WI38 (cell line): Measurements from ENCODE around the gene SERF2.

Experiments used
- H3K4me3 ChIP-seq: 2 replicates; pipeline ENCODE4 v1.5.1; 2011; ENCODE audit warnings: low read depth, mild to moderate bottlenecking, control low read depth, low read length
- TF ChIP-seq, protein P1 (sequence below): IDR thresholded peaks from 2 replicates; pipeline ENCODE4 v1.5.1; 2012; ENCODE audit warnings: low read depth, mild to moderate bottlenecking, control low read depth, low read length

SERF2 gene

DNA sequence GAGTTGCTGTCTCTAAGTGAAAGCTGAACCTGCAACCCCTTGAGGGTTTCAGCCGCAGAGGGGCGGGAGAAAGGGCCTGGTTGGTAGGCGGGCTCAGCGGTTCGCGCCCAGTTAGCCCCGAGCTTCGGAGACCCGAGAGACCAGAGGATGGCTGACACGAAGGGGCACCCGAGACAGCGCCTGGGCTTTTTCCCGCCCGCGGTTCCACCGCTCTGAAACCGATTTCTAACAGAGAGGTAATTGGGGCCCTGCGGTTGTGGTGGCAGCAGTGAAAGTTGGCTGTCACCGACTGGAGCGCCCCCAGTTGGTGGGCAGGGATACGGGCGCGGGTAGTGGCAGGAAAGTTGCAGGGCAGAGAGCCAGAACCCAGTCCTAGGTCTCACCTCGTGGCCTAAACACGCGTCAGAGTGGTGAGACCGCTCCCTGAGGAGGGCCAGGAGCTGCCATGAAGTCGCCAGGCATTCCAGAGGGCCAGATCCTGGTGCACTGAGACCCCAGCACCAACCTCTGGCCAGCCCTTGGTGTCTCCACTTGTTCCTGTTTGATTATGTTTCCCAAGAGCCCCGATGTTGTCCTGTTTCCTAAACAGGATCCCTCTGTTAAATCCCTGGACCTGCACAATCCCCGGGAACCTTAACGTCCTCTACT, 14.7 kb upstream of the SERF2 start:
- peak overlapping the region; percentile 74 for H3K4me3 ChIP-seq
- TF ChIP-seq, protein P1, sequence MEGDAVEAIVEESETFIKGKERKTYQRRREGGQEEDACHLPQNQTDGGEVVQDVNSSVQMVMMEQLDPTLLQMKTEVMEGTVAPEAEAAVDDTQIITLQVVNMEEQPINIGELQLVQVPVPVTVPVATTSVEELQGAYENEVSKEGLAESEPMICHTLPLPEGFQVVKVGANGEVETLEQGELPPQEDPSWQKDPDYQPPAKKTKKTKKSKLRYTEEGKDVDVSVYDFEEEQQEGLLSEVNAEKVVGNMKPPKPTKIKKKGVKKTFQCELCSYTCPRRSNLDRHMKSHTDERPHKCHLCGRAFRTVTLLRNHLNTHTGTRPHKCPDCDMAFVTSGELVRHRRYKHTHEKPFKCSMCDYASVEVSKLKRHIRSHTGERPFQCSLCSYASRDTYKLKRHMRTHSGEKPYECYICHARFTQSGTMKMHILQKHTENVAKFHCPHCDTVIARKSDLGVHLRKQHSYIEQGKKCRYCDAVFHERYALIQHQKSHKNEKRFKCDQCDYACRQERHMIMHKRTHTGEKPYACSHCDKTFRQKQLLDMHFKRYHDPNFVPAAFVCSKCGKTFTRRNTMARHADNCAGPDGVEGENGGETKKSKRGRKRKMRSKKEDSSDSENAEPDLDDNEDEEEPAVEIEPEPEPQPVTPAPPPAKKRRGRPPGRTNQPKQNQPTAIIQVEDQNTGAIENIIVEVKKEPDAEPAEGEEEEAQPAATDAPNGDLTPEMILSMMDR: peak; percentile 52; the same call in 1 of the 2 replicates

DNA sequence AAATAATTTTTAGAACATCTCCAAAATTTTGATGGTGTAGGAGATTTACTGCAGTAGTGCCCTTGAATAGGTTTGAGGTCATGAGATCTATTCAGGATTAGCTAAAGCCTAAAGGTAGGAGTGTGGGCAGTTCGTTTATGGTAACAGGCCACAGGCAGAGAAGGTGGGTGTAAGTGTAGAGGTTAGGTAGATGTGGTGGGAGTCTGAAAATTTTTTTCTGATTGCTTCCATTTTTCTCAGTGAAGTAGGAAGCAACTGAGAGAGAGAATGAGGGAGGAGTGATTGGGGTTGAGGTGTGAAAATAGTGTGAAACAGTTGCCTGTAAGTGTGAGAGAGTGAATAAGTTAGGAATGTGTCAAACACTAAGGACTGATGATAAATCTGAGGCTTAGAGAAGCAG, 13.1 kb upstream of the SERF2 start:
- TF ChIP-seq, protein P1: no peak
- H3K4me3 ChIP-seq: no peak overlapping the region

DNA sequence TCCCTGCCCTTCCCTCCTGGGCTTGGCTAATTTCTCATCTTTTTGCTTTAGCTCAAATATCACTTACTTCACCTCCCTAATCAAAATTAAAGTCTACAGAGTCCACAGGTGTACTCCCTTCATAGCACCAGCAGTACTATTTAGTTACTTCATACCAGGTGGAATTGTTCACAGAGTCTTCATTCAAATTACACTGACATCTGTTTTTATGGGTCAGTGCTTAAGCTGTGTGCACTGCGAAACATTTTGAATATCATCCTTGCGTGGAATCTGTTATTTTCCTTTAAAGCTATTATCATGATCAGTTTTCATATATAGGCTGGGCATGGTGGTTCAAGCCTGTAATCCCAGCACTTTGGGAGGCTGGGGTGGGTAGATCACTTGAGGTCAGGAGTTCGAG, 2.7 kb upstream of the SERF2 start:
- TF ChIP-seq, protein P1: no peak
- H3K4me3 ChIP-seq: no peak overlapping the region

DNA sequence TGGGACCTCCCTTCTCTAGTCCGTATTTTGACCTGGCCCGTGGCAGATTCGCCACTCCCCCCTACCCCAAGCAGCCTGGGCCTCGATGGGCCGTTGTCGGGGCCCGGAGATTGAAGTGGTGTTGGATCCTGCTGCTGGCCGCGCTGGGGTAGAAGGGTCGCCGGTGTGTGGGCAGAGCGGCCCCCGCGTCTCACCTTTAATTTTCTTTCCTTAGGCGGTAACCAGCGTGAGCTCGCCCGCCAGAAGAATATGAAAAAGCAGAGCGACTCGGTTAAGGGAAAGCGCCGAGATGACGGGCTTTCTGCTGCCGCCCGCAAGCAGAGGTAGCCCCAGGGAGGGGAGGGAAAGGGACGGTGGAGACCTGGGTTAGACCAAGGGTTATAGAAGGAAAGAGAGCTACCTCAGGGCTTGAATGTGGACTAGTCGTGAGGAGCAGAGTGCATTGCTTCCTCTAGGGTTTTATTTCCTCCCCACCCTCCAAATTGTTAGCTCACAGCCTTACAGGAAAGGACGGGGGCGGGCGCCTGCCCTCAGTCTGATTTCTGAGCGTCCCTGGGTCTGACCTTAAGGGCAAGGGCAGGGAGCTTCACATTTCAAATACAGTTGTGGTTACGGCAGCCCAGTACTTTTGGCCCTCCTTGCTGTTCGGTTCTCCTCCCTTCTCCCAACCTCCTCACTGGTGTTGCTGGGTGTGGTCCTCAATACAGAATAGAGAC, 799 bp downstream of the SERF2 start:
- TF ChIP-seq, protein P1: no peak
- peak overlapping the region; percentile 99 for H3K4me3 ChIP-seq

DNA sequence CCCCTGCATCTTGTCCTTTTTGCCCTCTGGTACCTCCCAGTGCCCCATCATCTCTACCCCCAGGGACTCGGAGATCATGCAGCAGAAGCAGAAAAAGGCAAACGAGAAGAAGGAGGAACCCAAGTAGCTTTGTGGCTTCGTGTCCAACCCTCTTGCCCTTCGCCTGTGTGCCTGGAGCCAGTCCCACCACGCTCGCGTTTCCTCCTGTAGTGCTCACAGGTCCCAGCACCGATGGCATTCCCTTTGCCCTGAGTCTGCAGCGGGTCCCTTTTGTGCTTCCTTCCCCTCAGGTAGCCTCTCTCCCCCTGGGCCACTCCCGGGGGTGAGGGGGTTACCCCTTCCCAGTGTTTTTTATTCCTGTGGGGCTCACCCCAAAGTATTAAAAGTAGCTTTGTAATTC, 1.5 kb downstream of the SERF2 start:
- H3K4me3 ChIP-seq: peak overlapping the region; percentile 99
- TF ChIP-seq, protein P1: no peak

DNA sequence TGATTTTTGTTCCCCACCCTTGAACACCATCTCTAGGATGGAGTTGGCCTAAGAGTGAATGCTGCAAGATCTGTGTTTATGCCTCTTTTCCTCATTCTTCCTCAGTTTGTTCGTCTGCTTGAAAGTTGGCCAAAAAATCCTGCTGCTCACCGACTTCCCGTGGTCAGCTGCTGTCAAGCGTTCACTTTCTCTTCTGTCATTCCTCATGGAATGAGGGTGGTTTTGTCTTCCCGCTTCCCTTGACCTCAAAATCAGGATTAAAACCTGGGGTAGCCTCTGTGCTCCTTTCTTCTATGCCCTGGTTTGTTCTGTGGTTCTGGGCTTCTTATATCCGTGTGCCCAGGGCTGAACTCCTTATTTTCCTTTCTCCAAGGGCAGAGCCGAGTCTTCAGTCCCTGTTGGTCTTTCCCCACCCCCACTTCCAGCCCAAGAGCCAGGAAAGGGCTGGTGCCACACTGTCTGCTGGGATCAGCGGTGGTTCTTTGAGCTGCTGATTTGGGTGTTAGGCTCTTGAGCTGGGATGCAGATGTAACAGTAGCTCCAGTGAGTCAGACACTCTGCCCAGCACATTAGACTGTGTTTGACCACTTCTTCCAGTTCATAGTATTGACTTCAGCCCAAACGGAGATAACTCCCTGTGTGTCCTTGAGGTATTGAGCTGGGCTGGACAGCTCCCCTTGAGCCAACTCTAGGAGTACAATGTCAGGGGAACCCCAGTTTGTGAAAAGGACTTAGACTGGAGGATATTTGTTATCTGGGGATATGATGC, 2.3 kb downstream of the SERF2 start:
- peak overlapping the region; percentile 99 for H3K4me3 ChIP-seq
- TF ChIP-seq, protein P1: no peak

DNA sequence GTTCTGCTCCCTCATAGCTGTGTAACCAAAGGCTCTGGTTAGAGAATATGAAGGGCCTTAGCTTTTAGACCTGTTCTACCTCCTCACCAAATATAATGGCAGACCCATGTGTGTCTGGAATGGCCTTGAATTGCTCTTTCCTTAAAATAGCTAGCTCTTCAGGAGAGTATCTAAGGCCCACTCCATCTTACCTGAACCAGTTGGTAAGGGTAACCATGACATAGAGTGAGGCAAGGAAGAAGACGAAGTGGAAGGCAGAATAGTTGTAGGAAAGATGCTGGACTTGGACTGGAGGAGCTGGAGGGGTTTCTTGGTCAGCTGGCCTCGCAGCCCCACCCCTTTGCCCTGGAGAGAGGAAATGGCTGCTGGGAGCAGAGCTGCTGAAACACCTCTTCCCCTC, 3.1 kb downstream of the SERF2 start:
- TF ChIP-seq, protein P1: no peak
- H3K4me3 ChIP-seq: no peak overlapping the region
